Measurements from ENCODE around the gene TP53I11. TPM values are rescaled to one million over a fixed set of nuclear protein-coding genes. Genes with fewer than 3 reads are reported as not detected.

TP53I11 gene
- total and polyA plus RNA-seq, 2 experiments from 2014 or later, result 23.5 to 43.9 TPM

DNA sequence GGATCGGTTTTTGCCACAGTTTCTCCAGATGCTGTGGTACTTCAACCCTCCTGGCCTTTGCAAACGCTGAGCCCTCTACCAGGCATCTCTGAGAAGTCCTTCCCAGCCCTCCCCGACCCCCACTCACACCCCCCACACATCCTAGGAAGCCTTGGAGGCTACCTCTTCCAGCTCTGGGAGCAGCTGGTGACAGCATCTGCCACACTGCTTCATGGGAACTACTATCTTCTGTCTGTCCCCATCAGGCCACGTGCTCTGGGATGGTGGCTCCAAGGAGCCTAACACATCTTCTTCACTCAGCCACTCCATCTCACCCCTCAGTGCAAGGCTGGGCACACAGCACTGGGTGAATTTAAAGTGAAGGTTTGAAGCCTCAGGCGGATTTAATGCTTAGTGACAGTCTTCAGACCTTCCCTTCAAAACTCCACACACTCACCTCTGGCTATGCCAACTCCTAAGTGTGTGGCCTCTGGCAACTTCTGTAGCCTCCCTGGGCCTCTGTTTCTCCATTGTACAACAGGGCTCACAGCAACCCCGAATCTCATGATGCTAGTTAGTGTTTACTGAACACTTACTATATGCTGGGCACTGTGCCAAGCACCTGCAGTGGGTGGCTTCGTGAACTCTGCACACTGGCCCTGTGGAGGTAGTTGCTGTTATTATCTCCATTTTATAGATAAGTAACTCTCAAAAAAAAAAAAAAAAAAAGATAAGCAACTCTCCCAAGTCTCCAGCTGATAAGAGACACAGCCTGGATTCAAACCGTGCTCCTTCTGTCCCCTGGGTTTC lies 7.3 kb upstream of the TP53I11 start:
- Histone ChIP-seq H2AFZ (0 out of 2 replicates have a peak overlapping the region, but pooled peaks have one; percentile 93), H4K20me1 (replicated peaks; ENCODE audit: insufficient read depth) (no peaks in the 10 kb centered on the region), H3K27me3 (ENCODE audit: insufficient read depth) (0 out of 2 replicates have a peak, but pooled peaks cover 7% of the 10 kb centered on the region), H3K36me3 (ENCODE audit: insufficient read depth) (no peaks in the 10 kb centered on the region), H3K27ac (ENCODE audit: low read depth) (no peak overlapping the region), H3K9me2 (ENCODE audit: insufficient read depth) (no peaks in the 10 kb centered on the region), H3K4me1 (ENCODE audit: insufficient read depth) (peaks cover 79% of the 10 kb centered on the region), H3K79me2 (replicated peaks; ENCODE audit: insufficient read depth) (no peaks in the 10 kb centered on the region), H3K4me3 (peak overlapping the region; percentile 56; the same call in 1 of the 2 replicates), H3K4me2 (no peak overlapping the region), H3F3A (replicated peaks; ENCODE audit: low read depth) (no peaks in the 10 kb centered on the region; the same call in 1 of the 2 replicates)
- ATAC-seq, result no peak
- Mint-ChIP-seq H3K27ac (no peak overlapping the region), H3K36me3 (ENCODE audit: low read depth) (no peaks in the 10 kb centered on the region), H3K9me3 (no peaks in the 10 kb centered on the region; the same call in 2 of the 3 replicates), H3K4me3 (no peak overlapping the region), H3K4me1 (peaks cover 77% of the 10 kb centered on the region), H3K27me3 (ENCODE audit: insufficient read depth, low read depth, poor library complexity) (peaks cover 24% of the 10 kb centered on the region)
- DNase-seq (ENCODE audit: low spot score), result no peak
- TF ChIP-seq, protein P1, sequence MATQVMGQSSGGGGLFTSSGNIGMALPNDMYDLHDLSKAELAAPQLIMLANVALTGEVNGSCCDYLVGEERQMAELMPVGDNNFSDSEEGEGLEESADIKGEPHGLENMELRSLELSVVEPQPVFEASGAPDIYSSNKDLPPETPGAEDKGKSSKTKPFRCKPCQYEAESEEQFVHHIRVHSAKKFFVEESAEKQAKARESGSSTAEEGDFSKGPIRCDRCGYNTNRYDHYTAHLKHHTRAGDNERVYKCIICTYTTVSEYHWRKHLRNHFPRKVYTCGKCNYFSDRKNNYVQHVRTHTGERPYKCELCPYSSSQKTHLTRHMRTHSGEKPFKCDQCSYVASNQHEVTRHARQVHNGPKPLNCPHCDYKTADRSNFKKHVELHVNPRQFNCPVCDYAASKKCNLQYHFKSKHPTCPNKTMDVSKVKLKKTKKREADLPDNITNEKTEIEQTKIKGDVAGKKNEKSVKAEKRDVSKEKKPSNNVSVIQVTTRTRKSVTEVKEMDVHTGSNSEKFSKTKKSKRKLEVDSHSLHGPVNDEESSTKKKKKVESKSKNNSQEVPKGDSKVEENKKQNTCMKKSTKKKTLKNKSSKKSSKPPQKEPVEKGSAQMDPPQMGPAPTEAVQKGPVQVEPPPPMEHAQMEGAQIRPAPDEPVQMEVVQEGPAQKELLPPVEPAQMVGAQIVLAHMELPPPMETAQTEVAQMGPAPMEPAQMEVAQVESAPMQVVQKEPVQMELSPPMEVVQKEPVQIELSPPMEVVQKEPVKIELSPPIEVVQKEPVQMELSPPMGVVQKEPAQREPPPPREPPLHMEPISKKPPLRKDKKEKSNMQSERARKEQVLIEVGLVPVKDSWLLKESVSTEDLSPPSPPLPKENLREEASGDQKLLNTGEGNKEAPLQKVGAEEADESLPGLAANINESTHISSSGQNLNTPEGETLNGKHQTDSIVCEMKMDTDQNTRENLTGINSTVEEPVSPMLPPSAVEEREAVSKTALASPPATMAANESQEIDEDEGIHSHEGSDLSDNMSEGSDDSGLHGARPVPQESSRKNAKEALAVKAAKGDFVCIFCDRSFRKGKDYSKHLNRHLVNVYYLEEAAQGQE (IDR thresholded peaks at IDR 0.05; ENCODE audit: unreplicated experiment), result no peak
- TF ChIP-seq CTCF (conservative IDR thresholded peaks at IDR 0.05; ENCODE audit: low read depth in 2 of 2) (no peak), CREB1 (CRISPR knock-in tag; IDR thresholded peaks at IDR 0.05; ENCODE audit: low read depth) (no peak)

GRCh38 chr11:44957040-44957515 lies 6.4 kb upstream of the TP53I11 start:
- peak overlapping the region; percentile 85 for H3K4me2 ChIP-seq

More at GRCh38 chr11:44957040-44957515, 6.4 kb upstream of the TP53I11 start:
- no peaks in the 10 kb centered on the region for H3K36me3 Mint-ChIP-seq (ENCODE audit: low read depth)
- Histone ChIP-seq H3K9me2 (ENCODE audit: insufficient read depth) (no peaks in the 10 kb centered on the region), H3F3A (replicated peaks; ENCODE audit: low read depth) (no peaks in the 10 kb centered on the region; the same call in 1 of the 2 replicates), H3K36me3 (ENCODE audit: insufficient read depth) (no peaks in the 10 kb centered on the region), H3K79me2 (replicated peaks; ENCODE audit: insufficient read depth) (no peaks in the 10 kb centered on the region), H3K4me3 (peak overlapping the region; percentile 56), H3K4me1 (ENCODE audit: insufficient read depth) (peaks cover 73% of the 10 kb centered on the region), H3K27ac (ENCODE audit: low read depth) (no peak overlapping the region), H3K27me3 (ENCODE audit: insufficient read depth) (0 out of 2 replicates have a peak, but pooled peaks cover 7% of the 10 kb centered on the region), H2AFZ (peak overlapping the region; percentile 93), H4K20me1 (replicated peaks; ENCODE audit: insufficient read depth) (no peaks in the 10 kb centered on the region)
- H3K27ac Mint-ChIP-seq, result no peak overlapping the region
- H3K4me3 Mint-ChIP-seq, result peak overlapping the region; percentile 60
- ATAC-seq, result peak; percentile 41
- peaks cover 29% of the 10 kb centered on the region for H3K27me3 Mint-ChIP-seq (ENCODE audit: insufficient read depth, low read depth, poor library complexity)
- no peak for TF ChIP-seq POLR2AphosphoS5 (IDR thresholded peaks at IDR 0.05; ENCODE audit: low read depth)
- TF ChIP-seq ZNF114 (CRISPR knock-in tag; IDR thresholded peaks at IDR 0.05), result no peak
- no peak for TF ChIP-seq CTCF (conservative IDR thresholded peaks at IDR 0.05; ENCODE audit: low read depth in 2 of 2)
- TF ChIP-seq CREB1 (CRISPR knock-in tag; IDR thresholded peaks at IDR 0.05; ENCODE audit: low read depth), result no peak
- no peak for TF ChIP-seq EZH2phosphoT487 (IDR thresholded peaks at IDR 0.05; ENCODE audit: unreplicated experiment)
- TF ChIP-seq EZH2 (IDR thresholded peaks at IDR 0.05; ENCODE audit: low read depth, unreplicated experiment), result no peak
- TF ChIP-seq NANOG (IDR thresholded peaks at IDR 0.05; ENCODE audit: borderline replicate concordance), result no peak
- TF ChIP-seq, protein P1 (IDR thresholded peaks at IDR 0.05; ENCODE audit: unreplicated experiment), result no peak
- TF ChIP-seq JUNB (IDR thresholded peaks at IDR 0.05; ENCODE audit: unreplicated experiment), result no peak
- H3K4me1 Mint-ChIP-seq, result peaks cover 78% of the 10 kb centered on the region
- H3K9me3 Mint-ChIP-seq, result no peaks in the 10 kb centered on the region; the same call in 2 of the 3 replicates
- DNase-seq (ENCODE audit: low spot score), result peak; percentile 70

Data from GM23338 (cell line).